Spinal cord (tissue), 10 donors: ENCODE data around the gene FAM241B. TPM values are rescaled to one million over a fixed set of nuclear protein-coding genes. Genes with fewer than 3 reads are reported as not detected.

Experiments
- DNase-seq, 6 donors: peaks; one replicate each; pipeline versions ENCODE4 v3.0.0 to v3.0.0-alpha.2; 2013 to 2015; ENCODE audit warnings: low spot score in 6 of 6, low read depth in 4 of 6
- H3K27ac ChIP-seq: one replicate; pipeline ENCODE4 v1.5.1; 2013; ENCODE audit warnings: low read depth, low read length, control low read depth
- H3K27me3 ChIP-seq: one replicate; pipeline ENCODE4 v1.6.1; 2013; ENCODE audit warnings: low read length; ENCODE audit not compliant: control insufficient read depth, insufficient read depth
- H3K36me3 ChIP-seq: one replicate; pipeline ENCODE4 v1.6.1; 2013; ENCODE audit warnings: low read length; ENCODE audit not compliant: control insufficient read depth, insufficient read depth
- H3K4me1 ChIP-seq: one replicate; pipeline ENCODE4 v1.6.1; 2013; ENCODE audit warnings: low read length; ENCODE audit not compliant: control insufficient read depth, insufficient read depth
- H3K4me3 ChIP-seq: one replicate; pipeline ENCODE4 v1.5.1; 2013; ENCODE audit warnings: low read depth, low read length, control low read depth
- H3K9me3 ChIP-seq: one replicate; pipeline ENCODE4 v1.6.1; 2013; ENCODE audit warnings: low read length; ENCODE audit not compliant: control insufficient read depth, insufficient read depth
- WGBS: methylation state at CpG from one replicate; pipeline ENCODE4 v1.1.5; 2013; ENCODE audit warnings: missing lambda C conversion rate; ENCODE audit not compliant: insufficient coverage; 5-methylcytosine and 5-hydroxymethylcytosine counted together
- polyA plus RNA-seq, 2 donors: library from polyadenylated mRNA; unstranded; fragments of 120-200 nt; gene quantifications; one replicate each; pipeline ENCODE4 v1.2.1, GENCODE V29; 2013; ENCODE audit not compliant: insufficient read length in 2 of 2
- total RNA-seq, 2 donors: library from RNA; depleted of rRNA in 1 of 2; stranded (reverse); fragments of 120-200 nt in 1 of 2; fragments of >200 nt in 1 of 2; gene quantifications; one replicate each; pipeline versions ENCODE4 v1.2.3 to v1.2.4, GENCODE V29; 2013 to 2014
- donor health status: healthy.

FAM241B gene
- total and polyA plus RNA-seq, 4 donors: 5.1 to 45.0 (median 24.9) TPM

DNA sequence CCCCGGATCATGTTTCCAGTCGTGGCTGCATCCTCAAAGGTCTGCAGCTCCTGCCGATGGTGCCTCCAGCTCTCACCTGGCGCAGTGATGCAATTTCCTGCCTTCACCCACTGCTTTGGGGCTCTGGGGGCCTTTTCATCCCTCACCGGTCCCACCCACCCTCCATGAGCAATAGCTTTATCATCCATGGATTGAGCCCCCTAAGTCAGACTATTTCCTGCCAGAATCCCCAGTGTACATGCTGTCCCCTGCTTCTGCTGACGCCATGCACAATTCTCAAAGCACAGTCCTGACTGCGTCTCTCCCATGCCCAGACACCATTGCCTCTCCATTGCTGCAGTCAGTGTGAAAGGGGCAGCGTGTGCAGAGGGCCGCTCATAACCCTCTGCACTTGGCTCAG lies 49.7 kb downstream of the FAM241B start:
- no peaks in the 10 kb centered on the region for H3K9me3 ChIP-seq
- DNase-seq: no peak
- no peaks in the 10 kb centered on the region for H3K36me3 ChIP-seq
- no peaks in the 10 kb centered on the region for H3K27me3 ChIP-seq
- H3K4me3 ChIP-seq: no peak overlapping the region
- H3K4me1 ChIP-seq: peaks cover 6% of the 10 kb centered on the region
- H3K27ac ChIP-seq: no peak overlapping the region
- 86% methylated on average over 9 of the region's 9 CpGs for WGBS

DNA sequence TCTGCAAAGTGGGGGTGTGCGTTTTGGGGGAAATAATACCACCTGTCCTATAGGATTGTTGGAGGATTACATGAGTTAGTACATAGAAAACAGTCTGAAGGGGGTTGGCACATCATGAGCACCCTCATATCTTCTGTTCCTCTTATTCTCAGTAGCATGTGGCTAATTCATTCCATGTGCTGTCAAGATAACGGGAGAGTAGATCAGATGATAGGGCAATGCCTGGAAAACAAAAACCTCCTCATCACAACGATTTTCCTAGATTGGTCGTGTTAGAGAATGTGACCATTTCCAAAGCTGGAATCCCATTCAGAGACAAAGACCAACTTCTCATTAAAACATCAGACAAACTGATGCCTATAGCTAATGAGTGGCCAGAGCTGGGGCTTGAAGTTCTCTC lies 50.6 kb downstream of the FAM241B start:
- Histone ChIP-seq H3K27me3 (no peaks in the 10 kb centered on the region), H3K4me3 (no peak overlapping the region), H3K36me3 (no peaks in the 10 kb centered on the region), H3K4me1 (peaks cover 9% of the 10 kb centered on the region), H3K9me3 (no peaks in the 10 kb centered on the region), H3K27ac (no peak overlapping the region)
- DNase-seq: no peak
- WGBS: no CpG with 5 or more reads among the region's 4 CpGs

GRCh38 chr10:69681436-69681835 lies 51.4 kb downstream of the FAM241B start:
- Histone ChIP-seq H3K27me3 (no peaks in the 10 kb centered on the region), H3K36me3 (no peaks in the 10 kb centered on the region), H3K4me1 (peaks cover 17% of the 10 kb centered on the region), H3K9me3 (no peaks in the 10 kb centered on the region), H3K4me3 (no peak overlapping the region), H3K27ac (no peak overlapping the region)
- DNase-seq: no peak
- WGBS: 84% methylated on average over 6 of the region's 6 CpGs

- H3K9me3 ChIP-seq: no peaks in the 10 kb centered on the region
- no peak overlapping the region for H3K4me3 ChIP-seq
- H3K27me3 ChIP-seq: no peaks in the 10 kb centered on the region
- H3K36me3 ChIP-seq: no peaks in the 10 kb centered on the region
- peaks cover 21% of the 10 kb centered on the region for H3K4me1 ChIP-seq
- no peak overlapping the region for H3K27ac ChIP-seq
- no peak for DNase-seq
Observed at GRCh38 chr10:69682955-69683474, 53.0 kb downstream of the FAM241B start.

Other genes with a start within 250 kb of the FAM241B start
- under 1 TPM; 0.10 to 0.28 TPM for gene TACR2, start 213.3 kb upstream of the FAM241B start, total RNA-seq
- 1 to 10 TPM; 1.8 TPM for gene TACR2, start 213.3 kb upstream of the FAM241B start, polyA plus RNA-seq
- 10 to 100 TPM; 23.0 to 27.2 TPM for gene TSPAN15, start 178.8 kb upstream of the FAM241B start, total RNA-seq
- 10 to 100 TPM; 25.8 to 42.7 TPM for gene TSPAN15, start 178.8 kb upstream of the FAM241B start, polyA plus RNA-seq
- gene NEUROG3, start 56.8 kb upstream of the FAM241B start, total RNA-seq: not detected
- gene NEUROG3, start 56.8 kb upstream of the FAM241B start, polyA plus RNA-seq: under 1 TPM in 1 of 2 donors, not detected in 1; 0.19 TPM
- gene COL13A1, start 171.7 kb downstream of the FAM241B start, total RNA-seq: 10 to 100 TPM; 11.4 to 44.0 TPM
- 10 to 100 TPM; 17.6 to 26.5 TPM for gene COL13A1, start 171.7 kb downstream of the FAM241B start, polyA plus RNA-seq